NCI-H2171 treated with DMSO at 0.1 percent for 48 hours (cell line): ENCODE results near the gene DHRSX.
"Not testable (repeated sequence)": the region's sequence is repeated elsewhere in the genome, so short reads cannot be mapped to it uniquely, and the experiment has no call there.

Source experiments
- DNase-seq: peaks from one replicate; lab custom pipeline; 2025; lab: John Stamatoyannopoulos, UW

Gene DHRSX

DNA sequence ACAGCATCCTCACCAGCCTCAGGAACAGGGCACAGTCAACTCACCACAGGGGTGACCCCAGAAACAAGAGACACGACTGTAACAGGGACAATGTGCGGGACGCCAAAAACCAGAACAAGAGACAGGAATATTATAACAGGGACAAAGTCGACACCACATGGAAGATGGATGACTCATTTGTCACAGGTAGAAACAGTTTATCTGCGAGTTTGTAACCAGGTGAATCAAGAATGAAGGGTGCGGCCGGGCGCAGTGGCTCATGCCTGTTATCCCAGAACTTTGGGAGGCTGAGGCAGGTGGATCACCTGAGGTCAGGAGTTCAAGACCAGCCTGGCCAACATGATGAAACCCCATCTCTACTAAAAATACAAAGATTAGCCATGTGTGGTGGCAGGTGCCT lies 44.7 kb downstream of the DHRSX start:
- not testable (repeated sequence) for DNase-seq

DNA sequence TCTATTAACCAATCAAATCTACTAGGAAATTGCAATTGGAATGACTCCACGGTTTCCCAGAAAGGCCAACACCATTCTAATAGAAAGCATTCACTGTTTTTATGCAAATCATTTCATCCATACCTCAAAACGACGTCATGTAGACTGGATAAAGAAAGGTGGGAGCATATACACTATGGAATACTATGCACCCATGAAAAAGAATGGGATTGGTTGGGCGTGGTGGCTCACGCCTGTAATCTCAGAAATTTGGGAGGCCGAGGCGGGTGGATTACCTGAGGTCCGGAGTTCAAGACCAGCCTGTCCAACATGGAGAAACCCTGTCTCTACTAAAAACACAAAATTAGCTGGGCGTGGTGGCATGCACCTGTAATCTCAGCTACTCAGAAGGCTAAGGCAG lies 46.2 kb downstream of the DHRSX start:
- not testable (repeated sequence) for DNase-seq

DNA sequence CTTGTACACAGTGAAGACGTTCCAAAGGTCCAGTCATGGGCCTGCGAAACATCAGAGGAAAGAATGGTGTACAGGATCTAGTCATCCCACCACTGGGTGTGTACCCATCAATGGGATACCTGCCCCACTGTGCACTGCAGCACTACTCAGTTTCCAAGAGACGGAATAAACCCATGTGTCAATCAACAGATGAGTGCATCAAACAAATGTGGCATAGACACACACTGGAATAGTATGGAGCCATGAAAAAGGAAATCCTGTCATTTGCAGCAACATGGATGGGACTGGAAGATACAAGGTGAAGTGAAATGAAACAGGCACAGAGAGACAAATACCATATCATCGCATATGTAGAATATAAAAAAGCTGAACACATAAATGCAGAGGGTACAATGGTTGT lies 48.0 kb downstream of the DHRSX start:
- no peak for DNase-seq

DNA sequence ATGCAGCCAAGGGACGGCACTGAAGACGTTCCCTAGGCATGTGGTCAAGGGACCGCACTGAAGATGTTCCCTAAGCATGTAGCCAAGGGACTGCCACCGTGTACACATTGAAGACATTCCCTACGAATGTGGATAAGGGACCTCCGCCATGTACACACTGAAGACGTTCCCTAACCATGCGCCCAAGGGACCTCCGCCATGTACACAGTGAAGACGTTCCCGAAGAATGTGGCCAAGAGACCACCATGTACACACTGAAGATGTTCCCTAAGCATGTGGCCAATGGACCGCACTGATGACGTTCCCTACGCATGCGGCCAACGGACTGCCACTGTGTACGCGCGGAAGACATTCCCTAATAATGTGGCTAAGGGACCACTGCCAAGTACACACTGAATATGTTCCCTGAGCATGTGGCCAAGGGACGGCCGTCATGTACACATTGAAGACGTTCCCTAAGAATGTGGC lies 48.4 kb downstream of the DHRSX start:
- DNase-seq = no peak

DNA sequence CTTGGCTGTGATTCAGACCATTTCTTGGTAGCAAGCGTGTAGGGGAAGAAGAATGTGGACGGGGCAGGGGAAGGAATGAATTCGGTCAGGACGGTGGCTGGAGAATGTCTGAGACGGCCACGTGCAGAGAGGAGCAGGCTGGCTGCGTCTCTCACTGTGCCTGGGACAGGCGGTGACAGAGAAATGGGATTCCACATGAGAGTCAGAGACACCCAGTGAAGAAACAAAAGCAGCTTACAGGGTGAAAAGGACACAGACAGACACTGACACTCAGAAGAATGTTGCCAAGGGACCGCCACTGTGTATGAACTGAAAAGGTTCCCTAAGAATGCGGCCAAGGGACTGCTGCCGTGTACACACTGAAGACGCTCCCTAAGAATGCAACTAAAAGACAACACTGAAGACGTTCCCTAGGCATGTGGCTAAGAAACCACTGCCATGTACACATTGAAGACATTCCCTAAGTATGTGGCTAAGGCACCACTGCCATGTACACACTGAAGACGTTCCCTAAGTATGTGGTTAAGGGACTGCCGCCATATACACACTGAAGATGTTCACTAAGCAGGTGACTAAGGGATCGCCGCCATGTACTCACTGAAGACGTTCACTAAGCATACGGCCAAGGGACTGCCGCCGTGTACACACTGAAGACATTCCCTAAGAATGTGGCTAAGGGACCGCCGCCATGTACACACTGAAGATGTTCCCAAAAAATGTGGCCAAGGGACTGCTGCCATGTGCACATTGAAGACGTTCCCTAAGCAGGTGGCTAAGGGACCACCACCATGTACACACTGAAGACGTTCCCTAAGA lies 49.1 kb downstream of the DHRSX start:
- DNase-seq = no peak

DNA sequence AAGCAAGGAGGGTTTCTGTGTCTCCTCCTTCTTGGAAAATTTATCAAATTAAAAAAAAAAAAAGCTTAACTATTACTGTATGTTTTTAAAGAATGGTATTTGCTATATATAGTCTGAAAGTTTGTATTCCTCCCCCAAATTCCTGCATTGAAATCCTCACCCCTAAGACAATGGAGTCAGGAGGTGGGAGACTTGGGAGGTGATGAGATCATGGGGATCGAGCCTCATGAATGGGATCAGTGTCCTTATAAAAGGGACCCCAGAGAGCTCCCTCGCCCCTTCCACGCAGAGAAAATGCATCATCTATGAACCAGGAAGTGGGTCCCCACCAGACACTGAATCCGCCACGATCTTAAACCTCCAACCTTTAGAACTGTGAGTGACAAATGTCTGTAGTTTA lies 50.1 kb downstream of the DHRSX start:
- DNase-seq = no peak

DNA sequence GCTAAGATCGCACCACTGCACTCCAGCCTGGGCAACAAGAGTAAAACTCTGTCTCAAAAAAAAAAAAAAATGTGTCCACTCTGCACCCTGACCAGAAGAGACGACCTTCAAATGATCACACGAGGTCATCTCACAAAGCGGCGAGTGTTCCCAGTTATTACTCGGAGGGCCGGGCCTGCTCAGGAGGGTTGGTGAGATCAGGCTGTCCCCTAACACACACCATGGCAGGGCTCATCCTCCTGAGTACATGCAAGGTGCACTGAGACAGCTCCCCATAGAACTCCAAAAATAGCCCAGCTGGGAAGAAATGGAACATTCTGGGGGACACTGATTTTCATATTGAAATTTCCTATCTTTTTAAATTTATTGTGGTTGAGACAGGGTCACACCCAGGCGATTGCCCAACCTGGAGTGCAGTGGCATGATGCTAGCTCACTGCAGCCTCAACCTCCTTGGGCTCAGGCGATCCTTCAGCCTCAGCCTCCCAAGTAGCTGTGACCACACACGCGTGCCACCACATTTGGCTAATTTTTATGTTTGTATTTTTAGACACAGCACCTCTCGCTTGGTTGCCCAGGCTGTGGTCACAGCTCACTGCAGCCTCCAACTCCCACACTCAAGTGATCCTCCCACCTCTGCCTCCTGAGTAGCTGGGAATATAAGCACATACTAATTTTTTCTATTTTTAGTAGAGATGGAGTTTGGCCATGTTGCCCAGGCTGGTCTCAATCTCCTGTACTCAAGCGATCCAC lies 51.5 kb downstream of the DHRSX start:
- DNase-seq = no peak

DNA sequence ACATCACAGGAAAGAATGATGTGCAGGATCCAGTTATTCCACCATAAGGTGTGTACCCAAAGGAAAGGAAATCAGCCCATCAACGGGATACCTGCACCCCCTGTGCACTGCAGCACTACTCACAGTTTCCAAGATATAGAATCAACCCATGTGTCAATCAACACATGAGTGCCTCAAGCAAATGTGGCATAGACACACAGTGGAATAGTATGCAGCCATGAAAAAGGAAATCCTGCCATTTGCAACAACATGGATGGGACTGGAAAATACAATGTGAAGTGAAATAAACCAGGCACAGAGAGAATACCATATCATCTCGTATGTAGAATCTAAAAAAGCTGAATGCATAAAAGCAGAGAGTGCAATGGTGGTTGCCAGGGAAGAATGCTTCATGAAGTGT lies 53.3 kb downstream of the DHRSX start:
- no peak for DNase-seq

DNA sequence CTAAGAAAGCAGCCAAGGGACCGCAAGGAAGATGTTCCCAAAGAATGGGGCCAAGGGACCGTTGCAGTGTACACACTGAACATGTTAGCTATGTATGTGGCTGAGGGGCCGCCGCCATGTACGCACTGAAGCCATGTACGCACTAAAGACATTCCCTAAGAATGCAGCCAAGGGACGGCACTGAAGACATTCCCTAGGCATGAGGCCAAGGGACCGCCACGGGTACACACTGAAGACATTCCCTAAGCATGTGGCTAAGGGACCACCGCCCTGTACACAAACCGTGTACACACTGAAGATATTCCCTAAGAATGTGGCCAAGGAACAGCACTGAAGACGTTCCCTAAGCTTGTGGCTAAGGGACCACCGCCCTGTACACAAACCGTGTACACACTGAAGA lies 54.0 kb downstream of the DHRSX start:
- DNase-seq = no peak

DNA sequence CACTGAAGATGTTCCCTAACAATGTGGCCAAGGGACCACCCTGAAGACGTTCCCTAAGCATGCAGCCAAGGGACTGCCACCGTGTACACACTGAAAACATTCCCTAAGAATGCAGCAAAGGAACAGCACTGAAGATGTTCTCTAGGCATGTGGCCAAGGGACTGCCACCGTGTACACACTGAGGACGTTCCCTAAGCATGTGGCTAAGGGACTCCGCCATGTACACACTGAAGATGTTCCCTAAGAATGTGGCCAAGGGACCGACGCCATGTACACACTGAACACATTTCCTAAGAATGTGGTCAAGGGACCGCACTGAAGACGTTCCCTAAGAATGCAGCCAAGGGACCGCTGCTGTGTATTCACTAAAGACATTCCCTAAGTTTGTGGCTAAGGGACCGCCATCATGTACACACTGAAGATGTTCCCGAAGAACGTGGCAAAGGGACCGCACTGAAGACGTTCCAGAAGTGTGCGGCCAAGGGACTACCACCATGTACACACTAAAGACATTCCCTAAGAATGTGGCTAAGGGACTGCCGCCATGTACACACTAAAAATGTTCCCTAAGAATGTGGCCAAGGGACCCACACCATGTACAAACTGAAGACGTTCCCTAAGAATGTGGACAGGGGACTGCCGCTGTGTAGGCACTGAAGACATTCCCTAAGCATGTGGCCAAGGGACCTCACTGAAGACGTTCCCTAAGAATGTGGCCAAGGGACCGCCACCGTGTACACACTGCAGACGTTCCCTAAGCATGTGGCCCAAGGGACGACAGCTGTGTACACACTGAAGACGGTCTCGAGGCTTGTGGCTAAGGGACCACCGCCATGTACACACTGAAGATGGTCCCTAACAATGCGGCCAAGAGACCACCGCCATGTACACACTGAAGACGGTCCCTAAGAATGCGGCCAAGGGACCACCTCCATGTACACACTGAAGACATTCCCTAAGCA lies 54.8 kb downstream of the DHRSX start:
- DNase-seq = no peak

DNA sequence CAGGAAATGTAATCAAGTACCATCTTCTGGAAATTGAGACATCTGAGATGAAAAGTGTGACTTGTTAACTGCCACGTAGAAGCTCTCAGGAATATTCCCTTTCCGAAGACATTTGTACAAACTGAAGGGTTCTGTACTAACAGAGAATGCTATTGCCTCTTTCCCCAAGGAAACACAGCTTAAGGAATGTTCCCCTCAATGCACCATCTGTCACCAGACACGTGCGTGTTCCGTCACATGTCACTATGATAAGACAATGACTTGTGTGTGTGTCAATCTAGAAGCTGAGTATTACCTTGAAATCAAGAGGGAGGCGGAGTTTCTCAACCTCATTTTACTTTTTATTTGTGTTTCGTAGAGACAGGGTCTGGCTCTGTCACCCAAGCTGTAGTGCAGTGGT lies 58.1 kb downstream of the DHRSX start:
- no peak for DNase-seq

DNA sequence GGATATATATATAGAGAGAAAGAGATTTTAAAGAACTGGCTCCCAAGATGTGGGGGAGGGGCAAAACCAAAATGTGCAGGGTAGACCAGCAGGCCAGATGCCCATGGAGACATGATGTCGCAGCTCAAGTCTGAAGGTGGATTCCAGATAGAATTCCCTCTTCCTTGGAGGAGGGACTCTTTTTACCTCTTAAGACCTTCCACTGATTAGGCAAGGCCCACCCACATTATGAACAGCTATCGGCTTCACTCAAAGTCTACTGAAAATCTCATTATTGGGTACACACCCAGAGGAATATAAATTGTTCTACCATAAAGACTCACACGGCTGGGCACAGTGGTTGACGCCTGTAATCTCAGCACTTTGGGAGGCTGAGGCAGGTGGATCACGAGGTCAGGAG lies 59.3 kb downstream of the DHRSX start:
- no peak for DNase-seq

DNA sequence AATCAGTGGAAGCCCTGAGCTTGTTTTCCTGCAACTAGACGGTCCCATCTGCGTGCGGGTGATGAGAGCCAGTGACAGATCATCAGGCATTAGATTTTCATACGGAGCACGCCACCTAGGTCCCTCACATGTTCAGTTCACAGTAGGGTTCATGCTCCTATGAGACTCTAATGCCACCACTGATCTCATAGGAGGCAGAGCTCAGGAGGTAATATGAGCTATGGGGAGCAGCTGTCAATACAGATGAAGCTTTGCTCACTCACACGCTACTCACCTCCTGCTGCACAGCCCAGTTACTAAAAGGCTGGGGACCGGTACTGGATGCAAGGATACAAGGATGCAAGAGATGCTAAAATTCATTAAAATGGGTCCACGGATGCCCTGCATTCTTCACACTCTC lies 61.2 kb downstream of the DHRSX start:
- DNase-seq = no peak

DNA sequence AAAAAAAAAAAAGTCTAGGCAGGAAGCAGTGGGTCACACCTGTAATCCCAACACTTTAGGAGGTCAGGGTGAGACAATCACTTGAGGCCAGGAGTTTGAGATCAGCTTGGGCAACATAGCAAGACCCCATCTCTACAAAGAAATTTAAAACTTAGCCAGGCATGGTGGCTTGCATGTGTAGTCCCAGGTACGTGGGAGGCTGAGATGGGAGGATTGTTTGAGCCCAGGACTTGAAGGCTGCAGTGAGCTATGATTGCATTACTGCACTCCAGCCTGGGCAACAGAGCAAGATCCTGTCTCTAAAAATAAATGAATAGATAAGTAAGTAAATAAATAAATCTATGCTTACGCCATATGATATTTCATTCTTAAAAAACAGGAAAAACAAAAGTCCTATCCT lies 65.3 kb downstream of the DHRSX start:
- no peak for DNase-seq

DNA sequence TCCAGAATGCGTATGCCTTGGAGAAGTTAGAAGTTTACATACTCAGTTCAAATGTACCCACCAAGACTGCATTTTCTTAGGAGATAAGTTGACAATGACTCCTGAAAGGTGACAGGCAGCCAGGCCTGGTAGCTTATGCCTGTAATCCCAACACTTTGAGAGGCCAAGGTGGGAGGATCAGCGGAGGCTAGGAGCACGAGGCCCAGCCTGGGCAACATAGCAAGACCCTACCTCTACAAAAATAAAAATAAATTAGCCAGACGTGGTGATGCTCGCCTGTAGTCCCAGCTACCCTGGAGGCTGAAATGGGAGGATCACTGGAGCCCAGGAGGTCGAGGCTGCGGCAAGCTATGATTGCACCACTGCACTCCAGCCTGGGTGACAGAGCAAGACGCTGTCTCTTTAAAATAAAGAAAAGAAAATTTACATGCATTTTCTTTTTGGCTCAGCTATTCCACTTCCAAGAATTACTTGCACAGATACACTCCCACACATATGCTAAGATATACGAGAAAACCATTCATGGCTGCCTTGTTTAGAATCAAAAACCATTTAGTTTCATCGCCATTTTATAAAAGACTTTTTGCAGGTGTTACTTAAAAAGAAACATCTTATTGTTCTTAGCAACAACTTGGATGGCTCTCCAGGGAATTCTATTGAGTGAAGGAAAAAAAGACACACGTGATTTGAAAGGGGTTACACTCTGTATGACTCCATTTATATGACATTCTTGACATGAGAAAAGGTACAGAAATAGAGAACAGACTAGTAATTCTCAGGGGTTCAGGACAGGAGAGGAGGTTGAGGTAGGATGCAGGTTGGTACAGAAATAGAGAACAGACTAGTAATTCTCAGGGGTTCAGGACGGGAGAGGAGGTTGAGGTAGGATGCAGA lies 66.3 kb downstream of the DHRSX start:
- no peak for DNase-seq

DNA sequence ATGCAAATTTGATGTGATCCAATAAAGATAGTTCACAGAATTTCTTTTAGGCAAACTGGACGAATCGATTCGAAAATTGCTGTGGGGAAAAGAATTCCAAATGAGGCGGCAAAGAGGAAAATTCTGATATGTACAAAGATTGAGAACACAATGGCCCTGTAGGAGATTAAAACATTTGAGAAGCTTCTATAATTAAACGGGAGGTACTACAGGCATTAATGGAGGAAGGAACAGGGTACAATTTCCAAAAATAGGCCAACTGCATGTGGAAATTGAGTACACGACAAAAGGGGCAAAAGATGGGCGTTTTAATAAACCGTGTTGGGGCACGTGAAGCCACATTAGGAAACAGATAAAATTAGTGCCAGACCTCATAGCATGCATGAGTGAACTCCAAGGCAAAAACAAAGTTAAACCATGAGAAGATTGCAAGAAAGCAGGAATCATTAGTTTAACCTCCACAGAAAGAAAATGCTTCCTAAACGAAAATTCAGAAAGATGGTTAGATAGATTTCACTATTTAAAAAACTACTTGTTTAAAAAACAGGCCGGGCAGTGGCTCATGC lies 68.4 kb downstream of the DHRSX start:
- DNase-seq = no peak

DNA sequence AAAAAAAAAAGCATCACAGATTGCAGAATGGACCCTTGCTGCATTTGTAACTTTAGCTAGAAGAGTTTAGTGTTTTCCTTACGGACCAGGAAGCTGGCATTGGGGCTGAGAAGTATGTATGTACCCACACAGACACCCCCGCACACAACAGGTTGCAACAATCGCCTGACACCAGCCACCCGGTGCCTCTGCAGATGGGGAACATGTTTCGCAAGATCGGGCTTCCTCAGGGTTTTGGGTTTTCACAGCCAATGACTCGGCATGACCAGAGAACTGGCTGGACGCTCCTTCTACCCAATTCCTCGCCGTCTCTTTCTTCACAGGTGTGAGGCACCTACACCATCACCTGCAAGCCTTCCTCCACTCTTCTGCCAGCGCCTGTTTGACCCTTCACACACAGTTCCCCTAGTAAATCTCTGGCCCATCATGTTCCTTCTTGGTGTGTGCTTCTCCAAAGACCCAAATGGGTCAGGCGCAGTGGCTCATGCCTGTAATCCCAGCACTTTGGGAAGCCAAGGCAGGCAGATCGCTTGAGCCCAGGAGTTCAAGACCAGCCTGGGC lies 70.4 kb downstream of the DHRSX start:
- no peak for DNase-seq

DNA sequence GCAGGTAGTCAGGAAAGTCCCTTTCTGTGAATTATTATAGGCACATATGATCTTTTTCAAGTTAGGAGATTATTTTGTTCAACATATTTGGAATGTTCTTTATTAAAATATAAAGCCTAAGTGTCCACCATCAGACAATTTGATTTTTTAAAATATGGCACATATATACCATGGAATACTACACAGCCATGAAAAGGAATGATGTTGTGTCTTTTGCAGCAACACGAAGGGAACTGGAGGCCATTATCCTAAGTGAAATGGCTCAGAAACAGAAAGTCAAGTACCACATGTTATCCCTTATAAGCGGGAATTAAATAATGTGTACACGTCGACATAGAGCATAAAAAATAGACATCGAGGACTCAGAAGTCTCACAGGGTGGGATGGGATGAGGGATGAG lies 73.0 kb downstream of the DHRSX start:
- no peak for DNase-seq

DNA sequence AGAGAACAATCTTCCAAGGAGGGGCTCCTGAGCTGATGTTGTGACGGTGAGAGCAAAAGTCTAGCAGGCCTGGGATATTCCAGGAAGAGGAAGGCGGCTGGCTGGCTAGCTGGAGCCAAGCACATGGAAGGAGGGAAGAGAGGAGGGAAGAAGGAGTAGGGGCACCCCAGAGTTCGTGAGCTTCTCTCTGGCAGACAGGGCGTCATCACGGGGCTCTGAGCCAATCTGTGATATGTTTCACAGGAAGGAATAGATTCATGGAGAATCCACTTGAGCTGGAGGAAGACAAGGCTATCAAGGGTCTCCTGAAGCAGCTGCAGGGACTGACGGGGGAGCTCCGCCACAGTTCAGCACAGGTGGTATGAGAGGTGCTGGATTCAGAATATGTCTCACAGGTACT lies 73.6 kb downstream of the DHRSX start:
- DNase-seq = no peak

DNA sequence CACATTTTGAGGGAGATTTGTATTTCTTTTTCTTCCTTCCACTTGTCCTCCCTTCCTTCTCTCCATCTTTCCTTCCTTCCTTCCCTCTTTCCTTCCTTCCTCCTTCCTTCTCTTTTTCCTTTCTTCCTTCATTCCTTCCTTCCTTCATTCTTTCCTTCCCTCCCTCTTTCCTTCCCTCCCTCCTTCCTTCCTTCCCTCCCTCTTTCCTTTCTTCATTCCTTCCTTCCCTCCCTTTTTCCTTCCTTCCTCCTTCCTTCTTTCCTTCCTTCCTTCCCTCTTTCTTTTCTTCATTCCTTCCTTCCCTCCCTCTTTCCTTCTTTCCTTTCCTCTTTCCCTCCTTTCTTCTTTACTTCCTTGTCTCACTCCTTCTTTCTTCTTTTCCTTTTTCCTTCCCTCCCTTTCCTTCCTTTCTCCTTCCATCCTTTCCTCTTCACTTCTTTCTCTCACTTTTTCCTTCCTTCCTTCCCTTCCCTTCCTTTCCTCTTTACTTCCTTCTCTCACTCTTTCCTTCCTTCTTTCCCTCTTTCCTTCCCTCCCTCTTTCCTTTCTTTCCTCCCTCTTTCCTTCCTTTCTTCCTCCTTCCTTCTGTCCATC lies 74.4 kb downstream of the DHRSX start:
- no peak for DNase-seq
